Urothelium cell line (cell line): ENCODE measurements around the gene KIAA1755.
"Not testable (repeated sequence)": the region's sequence is repeated elsewhere in the genome, so short reads cannot be mapped to it uniquely, and the experiment has no call there.

Experiments used
- DNase-seq: peaks from one replicate; pipeline ENCODE4 v3.0.0; 2011; ENCODE audit warnings: low spot score, mixed read lengths
- FAIRE-seq: peaks from 2 replicates; lab custom pipeline; 2011; peaks lifted over from hg19 to GRCh38; lab: Jason Lieb, UNC

The KIAA1755 gene

DNA sequence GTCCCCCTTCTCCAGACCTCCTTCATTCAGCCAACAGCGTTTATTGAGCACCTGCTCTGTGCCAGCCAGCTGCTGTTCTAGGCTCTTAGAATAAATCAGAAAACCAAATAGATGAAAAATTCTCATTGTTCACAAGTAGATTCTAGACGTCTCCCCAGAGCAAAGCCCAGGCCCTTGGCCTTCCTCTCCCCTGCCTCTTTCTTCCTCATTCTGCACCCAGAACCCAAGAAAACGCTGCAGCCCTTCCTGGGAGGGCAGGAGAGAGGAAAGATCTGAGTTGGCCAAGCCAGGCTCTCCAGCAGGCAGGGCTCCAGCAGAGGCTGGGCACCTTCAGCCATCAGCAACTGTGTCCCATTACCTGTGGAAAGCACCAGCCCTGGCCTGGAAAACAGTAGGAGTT is 31.4 kb upstream of the KIAA1755 start:
- FAIRE-seq: no peak
- DNase-seq: no peak

DNA sequence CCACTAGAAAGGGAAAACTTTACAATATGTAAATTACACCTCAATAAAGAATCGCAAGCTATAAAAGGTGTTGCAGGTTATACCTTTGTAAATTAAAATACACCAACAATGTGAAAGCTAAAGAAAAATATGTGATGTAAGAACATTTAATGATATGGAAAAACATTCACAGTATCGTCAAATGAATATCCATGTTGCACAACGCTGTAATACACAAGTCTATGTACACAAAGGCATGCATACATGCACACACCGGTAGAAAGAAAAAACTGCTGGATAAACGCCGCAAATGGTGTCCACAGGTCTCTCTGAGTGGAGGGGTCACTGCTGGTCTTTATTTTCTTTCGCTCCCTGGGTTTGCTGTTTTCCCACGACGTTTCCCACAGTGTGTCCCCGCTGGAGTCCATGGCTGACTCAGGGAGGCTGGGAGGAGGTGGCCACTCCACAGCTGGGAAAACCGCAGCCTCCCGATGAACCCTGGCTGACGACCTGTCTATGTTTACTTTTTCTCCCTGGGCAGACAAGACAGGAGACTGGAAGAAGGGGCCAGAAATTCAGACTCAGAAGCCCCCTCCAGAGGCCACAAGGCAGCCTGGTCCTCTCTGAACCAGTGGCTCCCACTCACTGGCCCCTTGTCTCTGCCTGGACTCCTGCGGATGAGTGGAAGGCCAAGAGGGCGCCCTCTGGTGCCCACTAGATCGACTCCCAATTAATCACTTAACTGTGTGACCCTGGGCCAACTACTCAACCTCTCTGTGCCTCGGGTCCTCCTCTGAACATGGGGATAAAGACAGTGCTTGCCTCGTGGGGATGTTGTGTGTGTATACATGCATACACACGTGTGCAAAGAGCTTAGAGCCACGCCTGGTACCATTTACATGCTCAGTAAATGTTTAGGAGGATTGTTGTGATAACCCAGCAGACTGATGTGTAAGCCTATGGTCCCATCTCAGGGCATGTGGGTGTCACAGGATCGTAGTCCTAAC is 30.6 kb upstream of the KIAA1755 start:
- peak; percentile 30 for FAIRE-seq

GRCh38 chr20:38286586-38287531 is 26.3 kb upstream of the KIAA1755 start:
- FAIRE-seq: no peak
- no peak for DNase-seq

More for the DNA sequence above, 30.6 kb upstream of the KIAA1755 start:
- DNase-seq: peak; percentile 79

DNA sequence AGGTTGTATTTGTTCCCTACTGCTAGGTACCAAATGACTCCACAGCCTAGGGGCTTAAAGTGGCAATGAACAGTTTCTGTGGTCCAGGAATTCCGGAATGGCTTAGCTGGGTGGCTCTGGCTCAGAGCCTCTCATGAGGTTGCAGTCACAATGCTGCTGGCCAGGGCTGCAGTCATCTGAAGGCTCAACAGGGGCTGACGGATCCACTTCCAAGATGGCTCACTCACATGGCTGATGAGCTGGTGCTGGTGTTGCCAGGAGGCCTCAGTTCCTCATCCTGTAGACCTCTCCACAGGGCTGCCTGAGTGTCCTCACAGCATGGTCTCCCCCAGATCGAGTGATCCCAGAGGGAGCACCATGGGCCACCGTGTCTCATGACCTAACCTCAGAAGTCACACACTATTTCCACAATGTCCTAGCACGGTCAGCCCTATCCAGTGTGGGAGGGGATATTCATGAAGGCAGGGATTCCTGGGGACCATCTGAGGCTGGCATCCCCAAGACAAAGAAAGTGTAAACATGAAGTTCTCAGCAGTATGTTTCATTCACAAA is 24.4 kb upstream of the KIAA1755 start:
- DNase-seq (no peak), FAIRE-seq (no peak)

DNA sequence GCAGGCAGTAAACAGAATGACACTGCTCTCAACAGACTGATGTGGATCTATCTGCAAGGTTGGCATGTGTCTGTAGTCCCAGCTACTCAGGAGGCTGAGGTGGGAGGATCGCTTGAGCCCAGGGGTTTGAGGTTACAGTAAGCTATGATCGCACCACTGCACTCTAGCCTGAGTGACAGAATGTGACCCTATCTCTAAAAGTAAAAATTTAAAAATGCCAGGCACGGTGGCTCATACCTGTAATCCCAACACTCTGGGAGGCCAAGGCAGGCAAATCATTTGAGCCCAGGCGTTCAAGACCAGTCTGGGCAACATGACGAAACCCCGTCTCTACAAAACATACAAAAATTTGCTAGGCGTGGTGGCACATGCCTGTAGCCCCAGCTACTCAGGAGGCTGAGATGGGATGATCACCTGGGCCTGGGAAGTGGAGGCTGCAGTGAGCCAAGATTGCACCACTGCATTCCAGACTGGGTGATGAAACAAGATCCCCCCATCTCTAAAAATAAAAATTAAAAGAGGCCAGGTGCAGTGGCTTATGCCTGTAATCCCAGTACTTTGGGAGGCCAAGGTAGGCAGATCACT is 23.6 kb upstream of the KIAA1755 start:
- not testable (repeated sequence) for FAIRE-seq, DNase-seq

DNA sequence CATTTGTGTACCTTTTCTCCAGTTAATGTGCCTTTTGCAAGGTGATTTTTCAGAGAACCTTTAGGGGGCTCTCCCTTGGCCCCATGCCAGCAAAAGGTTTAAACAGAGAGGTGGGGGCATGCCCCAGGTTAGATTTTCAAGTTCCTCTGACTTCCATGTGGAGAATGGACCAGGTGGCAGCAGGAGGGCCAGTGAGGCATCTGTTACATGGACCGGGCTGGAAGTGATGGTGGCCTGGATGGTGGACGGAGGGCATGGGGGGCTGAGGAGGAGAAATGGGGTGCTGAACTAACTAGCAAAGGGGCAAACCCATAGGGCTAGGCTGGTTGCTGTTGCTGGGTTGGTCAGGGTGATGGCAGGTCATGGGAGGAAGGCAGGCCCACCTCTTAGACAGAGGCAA is 22.7 kb upstream of the KIAA1755 start:
- FAIRE-seq (no peak), DNase-seq (no peak)

GRCh38 chr20:38281176-38281915 is 20.8 kb upstream of the KIAA1755 start:
- DNase-seq, FAIRE-seq: not testable (repeated sequence)

- DNase-seq (no peak), FAIRE-seq (no peak)
Observed at GRCh38 chr20:38278763-38279162, 18.2 kb upstream of the KIAA1755 start.

- DNase-seq: no peak
- FAIRE-seq: no peak
Observed at GRCh38 chr20:38278131-38278530, 17.6 kb upstream of the KIAA1755 start.

GRCh38 chr20:38277691-38278090 is 17.2 kb upstream of the KIAA1755 start:
- FAIRE-seq: no peak

DNA sequence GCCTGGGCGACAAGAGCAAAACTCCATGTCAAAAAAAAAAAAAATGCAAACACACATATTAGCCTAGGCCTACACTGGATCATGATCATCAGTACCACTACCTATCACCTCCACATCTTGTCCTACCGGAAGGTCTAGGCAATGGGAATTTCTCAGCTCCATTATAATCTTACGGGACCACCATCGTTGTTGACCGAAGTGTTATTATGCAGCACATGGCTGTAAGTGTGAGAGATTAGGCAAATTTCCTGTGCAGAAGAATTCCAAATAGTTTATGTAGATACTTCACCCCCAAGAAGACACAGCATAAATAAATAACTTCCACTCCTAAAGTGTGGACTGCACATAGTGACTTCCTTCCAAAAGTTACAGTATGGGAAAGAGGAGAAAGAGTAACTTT is 16.8 kb upstream of the KIAA1755 start:
- DNase-seq (no peak), FAIRE-seq (no peak)

More at GRCh38 chr20:38277691-38278090, 17.2 kb upstream of the KIAA1755 start:
- DNase-seq: no peak

DNA sequence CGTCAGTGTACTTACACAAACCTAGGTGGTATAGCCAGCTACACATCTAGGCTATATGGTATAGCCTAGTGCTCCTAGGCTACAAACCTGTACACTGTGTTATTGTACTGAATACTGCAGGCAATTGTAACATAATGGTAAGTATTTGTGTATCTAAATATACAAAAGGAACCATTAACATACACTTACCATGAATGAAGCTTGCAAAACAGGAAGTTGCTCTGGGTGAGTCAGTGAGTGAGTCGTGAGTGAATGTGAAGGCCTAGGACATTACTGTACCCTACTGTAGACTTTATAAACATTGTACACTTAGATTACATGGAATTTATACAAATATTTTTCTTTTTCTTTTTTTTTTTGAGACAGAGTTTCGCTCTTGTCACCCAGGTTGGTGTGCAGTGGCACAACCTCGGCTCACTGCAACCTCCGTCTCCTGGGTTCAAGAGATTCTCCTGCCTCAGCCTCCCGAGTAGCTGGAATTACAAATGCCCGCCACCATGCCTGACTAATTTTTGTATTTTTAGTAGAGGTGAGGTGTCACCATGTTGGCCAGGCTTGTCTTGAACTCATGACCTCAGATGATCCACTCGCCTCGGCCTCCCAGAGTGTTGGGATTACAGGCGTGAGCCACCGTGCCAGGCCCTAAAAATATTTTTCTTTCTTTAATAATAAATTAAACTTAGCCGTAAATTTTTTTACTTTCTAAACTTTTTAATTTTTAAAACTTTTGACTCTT is 15.4 kb upstream of the KIAA1755 start:
- DNase-seq (no peak), FAIRE-seq (no peak)

- FAIRE-seq (no peak), DNase-seq (no peak)
Observed at GRCh38 chr20:38272961-38273360, 12.4 kb upstream of the KIAA1755 start.

DNA sequence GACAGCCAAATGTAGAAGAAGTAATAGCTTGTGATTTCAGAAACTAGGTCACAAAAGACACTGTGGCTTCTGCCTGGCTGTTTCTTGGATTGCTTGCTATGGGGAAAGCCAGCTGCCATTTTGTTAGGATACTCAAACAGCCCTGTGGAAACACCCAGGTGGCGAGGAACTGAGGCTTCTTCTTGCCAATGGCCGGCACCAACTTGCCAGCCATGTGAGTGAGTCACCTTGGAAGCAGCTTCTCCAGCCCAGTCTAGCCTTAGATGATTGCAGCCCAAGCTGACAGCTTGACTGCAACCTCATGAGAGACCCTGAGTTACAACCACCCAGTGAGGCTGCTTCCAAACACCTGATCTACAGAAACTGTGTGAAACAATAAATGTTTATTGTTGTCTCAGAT is 11.9 kb upstream of the KIAA1755 start:
- DNase-seq (no peak), FAIRE-seq (no peak)

- FAIRE-seq: no peak
- DNase-seq: no peak
Observed at GRCh38 chr20:38271608-38272120, 11.1 kb upstream of the KIAA1755 start.

DNA sequence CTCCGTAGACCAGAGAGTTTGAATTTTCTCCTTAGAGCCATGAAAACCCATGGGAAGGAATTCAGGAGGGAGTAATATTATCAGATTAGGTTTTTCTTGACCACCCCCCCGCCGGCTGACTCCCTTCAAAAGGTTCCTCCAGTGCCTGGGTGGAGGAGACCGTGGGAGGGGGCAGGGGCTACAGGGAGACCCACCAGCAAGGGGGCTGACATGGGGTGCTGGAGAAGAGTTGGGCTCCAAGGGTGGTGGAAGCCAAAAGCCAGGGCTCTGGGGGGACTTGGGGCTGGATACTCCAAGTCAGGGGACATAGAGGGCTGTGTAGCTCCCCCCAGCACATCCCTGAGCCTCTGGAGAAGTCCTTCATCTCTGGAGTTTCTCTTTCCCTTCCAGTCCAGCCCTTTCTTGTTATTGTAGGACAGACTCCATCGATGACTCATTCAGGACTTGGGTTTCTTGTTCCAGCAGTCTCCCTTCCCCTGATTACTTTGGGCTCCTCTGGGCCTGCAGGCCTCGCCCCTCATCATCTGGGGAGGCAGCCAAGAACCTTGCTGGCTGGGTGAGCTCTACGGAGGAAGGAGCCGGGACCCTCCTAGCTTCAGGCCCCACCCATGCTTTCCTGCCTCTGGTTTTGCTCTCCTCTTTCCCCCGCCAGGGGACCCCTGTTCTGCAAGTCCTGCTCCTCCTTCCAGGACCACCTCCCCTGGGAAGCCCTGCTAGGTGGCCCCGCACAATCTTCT is 10.5 kb upstream of the KIAA1755 start:
- peak; percentile 85 for DNase-seq
- FAIRE-seq: no peak

DNA sequence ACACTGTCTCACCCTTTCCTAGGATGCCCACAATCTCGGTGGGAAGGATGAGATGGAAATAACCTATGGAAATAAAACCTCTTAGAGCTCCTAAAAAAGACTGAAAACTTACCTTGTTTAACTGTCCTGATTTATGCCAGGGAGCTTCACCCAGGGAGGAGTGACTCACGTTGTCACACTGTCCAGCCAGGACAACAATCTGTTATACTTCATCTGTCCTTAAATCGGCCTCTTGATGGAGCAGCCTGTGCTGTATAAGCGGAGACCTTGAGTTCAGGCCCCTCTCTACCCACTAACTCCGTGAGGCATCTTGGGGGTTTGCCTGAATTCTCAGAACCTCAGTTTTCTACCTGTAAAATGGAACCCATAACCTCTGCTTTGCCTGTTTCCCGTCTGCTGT is 9.2 kb upstream of the KIAA1755 start:
- no peak for FAIRE-seq
- DNase-seq: no peak

DNA sequence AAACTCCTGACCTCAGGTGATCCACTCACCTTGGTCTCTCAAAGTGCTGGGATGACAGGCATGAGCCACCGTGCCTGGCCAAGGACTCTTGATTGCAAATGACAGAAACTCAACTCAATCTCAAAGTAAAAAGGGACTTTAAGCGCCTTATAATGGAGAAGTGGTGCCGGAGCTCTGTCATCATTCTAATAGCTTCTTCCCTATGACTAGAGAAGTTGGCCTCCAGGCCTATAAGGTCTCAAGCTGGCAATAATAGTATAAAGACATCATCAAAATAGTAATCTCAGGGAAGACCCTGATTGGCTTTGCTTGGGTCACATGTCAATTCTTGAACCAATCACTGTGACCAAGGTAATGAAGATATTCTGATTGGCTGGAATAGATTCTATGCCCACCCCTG is 8.5 kb upstream of the KIAA1755 start:
- no peak for DNase-seq
- no peak for FAIRE-seq
